Muscle layer of colon (tissue), 2 donors: ENCODE measurements around the gene ARFGEF3.
"Not testable (repeated sequence)": the region's sequence is repeated elsewhere in the genome, so short reads cannot be mapped to it uniquely, and the experiment has no call there.

Source experiments
- H3K27ac ChIP-seq: one replicate; pipeline ENCODE4 v1.7.0; 2013; ENCODE audit warnings: low read depth, mild to moderate bottlenecking, low read length, moderate library complexity
- H3K27me3 ChIP-seq, 2 donors: one replicate each; pipeline ENCODE4 v1.7.0; 2013; ENCODE audit warnings: low read length in 2 of 2, mild to moderate bottlenecking in 2 of 2; ENCODE audit not compliant: insufficient read depth in 2 of 2, control insufficient read depth in 1 of 2
- H3K36me3 ChIP-seq: one replicate; pipeline ENCODE4 v1.7.0; 2013; ENCODE audit warnings: mild to moderate bottlenecking, low read length; ENCODE audit not compliant: insufficient read depth
- H3K4me1 ChIP-seq: one replicate; pipeline ENCODE4 v1.7.0; 2013; ENCODE audit warnings: mild to moderate bottlenecking, low read length; ENCODE audit not compliant: insufficient read depth
- H3K4me3 ChIP-seq, 2 donors: one replicate each; pipeline ENCODE4 v1.7.0; 2013; ENCODE audit warnings: low read length in 2 of 2, low read depth in 1 of 2, mild to moderate bottlenecking in 1 of 2, moderate library complexity in 1 of 2
- H3K9ac ChIP-seq: one replicate; pipeline ENCODE4 v1.7.0; 2013; ENCODE audit warnings: low read length
- H3K9me3 ChIP-seq: one replicate; pipeline ENCODE4 v1.7.0; 2013; ENCODE audit warnings: mild to moderate bottlenecking, low read length
- donor health status: abdominal sarcoma.
- donor health status: Adenocarcinoma of cecum.

Gene ARFGEF3

DNA sequence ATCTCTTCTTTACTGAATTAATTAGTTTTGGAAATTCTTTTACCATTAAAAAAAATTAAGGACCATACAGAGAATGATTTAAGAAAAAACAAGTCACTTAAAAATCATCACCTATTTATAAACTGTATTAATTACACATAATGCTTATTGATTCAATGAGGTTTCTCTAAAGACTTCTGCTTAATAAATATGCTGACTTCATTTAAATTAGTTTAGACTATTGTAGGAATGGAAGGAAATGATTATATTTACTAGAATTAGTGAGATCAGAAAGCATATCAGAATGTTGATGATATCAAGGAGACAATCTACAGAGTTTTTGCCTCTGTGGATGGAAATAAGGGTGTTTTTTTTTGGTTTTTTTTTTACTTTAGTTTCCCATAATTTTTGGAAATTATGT, 181.4 kb downstream of the ARFGEF3 start:
- no peaks in the 10 kb centered on the region for H3K27me3 ChIP-seq
- H3K9ac ChIP-seq, result no peak overlapping the region
- H3K4me3 ChIP-seq, result no peak overlapping the region
- H3K4me1 ChIP-seq, result no peaks in the 10 kb centered on the region
- H3K9me3 ChIP-seq, result no peaks in the 10 kb centered on the region
- H3K27ac ChIP-seq, result no peak overlapping the region
- H3K36me3 ChIP-seq, result no peaks in the 10 kb centered on the region

DNA sequence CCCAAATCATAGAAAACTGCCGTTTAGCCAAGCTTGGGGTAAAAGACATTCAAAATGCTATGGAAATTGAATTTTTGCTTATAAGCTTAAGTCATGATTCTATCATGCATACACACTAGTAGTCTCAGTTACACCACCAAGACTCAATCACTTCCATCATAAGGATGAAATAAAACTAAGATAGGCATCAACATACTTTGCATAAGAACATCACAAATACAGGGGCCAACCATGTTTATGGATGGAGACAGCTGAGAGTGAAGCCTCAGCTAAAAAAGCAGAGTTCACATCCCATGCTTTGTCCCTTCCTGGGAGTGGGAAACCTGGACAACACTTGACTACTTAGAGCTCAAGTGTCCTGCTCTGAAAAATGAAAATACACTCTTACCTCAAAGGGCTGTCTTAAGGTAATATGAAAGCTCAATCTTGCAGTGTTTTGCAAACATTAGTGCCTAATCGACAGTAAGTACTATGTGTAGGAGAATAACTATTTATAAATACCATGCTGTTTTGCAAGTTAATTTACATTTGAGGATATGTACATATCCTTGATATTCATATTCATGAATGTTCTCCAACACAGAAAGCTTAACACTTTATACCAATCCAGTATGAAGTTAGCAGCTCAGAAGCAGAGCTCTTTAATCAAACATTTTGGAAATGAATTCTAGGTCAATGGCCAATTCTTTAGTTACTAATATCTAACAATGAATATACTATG, 184.0 kb downstream of the ARFGEF3 start:
- H3K27me3 ChIP-seq, result no peaks in the 10 kb centered on the region
- H3K36me3 ChIP-seq, result no peaks in the 10 kb centered on the region
- no peak overlapping the region for H3K27ac ChIP-seq
- no peak overlapping the region for H3K9ac ChIP-seq
- no peak overlapping the region for H3K4me3 ChIP-seq
- no peaks in the 10 kb centered on the region for H3K4me1 ChIP-seq
- no peaks in the 10 kb centered on the region for H3K9me3 ChIP-seq

DNA sequence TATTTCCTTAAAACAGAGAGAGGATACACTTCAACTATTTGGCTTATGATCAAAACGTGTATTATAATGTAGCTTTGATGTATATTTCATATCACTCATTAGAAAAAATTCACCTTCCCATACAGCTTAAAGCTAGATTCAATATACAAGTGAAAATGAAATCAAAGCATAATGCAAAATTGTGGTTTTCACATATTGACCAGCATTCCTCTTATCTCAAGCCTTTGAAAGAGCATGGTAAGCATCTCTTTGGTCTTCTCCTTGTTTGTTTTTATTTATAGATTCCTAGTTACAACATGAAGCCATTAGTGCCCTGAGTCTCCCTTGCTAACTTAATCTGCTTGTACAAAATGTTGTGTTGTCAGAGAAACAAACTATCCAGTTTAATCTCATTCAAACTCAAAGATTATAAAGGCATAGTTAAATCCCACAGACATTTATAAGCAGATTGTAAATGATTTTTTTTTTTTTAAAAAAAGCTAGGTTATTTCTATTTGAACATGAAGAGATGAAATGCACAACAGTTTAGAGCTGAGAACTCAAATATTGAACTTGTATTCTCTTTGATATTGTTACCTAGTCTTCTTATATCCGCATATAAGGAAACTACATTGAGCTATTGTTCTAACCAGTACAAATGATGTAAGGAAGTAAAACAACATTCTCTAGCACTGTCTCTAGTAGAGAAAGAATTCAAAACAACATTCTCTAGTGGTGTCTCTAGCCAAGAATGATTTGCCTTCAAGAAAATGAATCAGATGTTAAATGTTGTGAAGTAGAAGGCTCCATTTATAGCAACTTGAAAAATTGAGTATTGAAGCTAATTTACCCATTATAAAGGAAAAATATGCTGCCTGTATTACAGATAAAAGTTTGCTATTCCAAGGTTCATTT, 184.8 kb downstream of the ARFGEF3 start:
- Histone ChIP-seq H3K4me3 (no peak overlapping the region), H3K36me3 (no peaks in the 10 kb centered on the region), H3K4me1 (no peaks in the 10 kb centered on the region), H3K27me3 (no peaks in the 10 kb centered on the region), H3K9me3 (no peaks in the 10 kb centered on the region), H3K27ac (no peak overlapping the region), H3K9ac (no peak overlapping the region)

DNA sequence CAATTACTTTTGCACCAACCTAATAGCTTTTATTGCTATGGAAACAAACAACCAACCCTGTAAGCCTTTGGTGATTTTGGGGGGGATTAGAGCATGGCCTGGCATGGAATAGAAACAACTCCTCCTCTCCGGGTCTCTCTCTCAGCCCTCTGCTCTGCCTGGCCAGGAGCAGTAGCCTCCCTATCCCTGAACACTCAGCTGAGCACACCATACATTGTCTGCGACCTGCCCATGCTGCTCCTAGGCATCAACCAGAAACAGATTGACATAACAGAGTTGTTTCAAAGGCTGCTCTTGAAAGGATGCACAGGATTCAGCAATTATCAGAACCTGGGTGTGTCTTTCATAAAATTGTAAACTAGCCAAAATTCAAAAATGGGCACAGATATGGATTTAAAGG, 186.1 kb downstream of the ARFGEF3 start:
- no peaks in the 10 kb centered on the region for H3K4me1 ChIP-seq
- H3K27ac ChIP-seq, result no peak overlapping the region
- no peaks in the 10 kb centered on the region for H3K27me3 ChIP-seq

DNA sequence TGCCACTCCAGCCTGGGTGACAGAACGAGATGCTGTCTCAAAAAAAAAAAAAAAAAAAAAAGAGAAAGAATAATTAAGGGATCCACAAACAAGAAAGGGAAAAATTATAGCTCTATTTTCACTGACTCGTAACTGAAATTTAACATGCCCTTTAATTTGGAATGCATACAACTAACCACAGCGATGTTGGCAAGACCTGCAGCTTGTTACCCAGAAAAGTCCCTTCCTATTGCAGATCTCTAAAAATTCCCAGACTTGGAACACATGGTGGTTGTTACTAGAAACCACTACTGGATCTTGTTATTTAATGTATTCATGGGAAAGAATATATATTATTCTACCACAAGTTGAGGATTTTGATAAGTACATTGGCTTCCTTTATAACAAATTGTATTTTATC, 188.2 kb downstream of the ARFGEF3 start:
- H3K36me3 ChIP-seq, result no peaks in the 10 kb centered on the region
- no peaks in the 10 kb centered on the region for H3K27me3 ChIP-seq
- H3K4me1 ChIP-seq, result no peaks in the 10 kb centered on the region
- no peak overlapping the region for H3K4me3 ChIP-seq
- H3K9ac ChIP-seq, result no peak overlapping the region
- no peaks in the 10 kb centered on the region for H3K9me3 ChIP-seq
- no peak overlapping the region for H3K27ac ChIP-seq

More for the DNA sequence above, 186.1 kb downstream of the ARFGEF3 start:
- no peak overlapping the region for H3K4me3 ChIP-seq
- H3K9ac ChIP-seq, result no peak overlapping the region
- H3K36me3 ChIP-seq, result no peaks in the 10 kb centered on the region
- no peaks in the 10 kb centered on the region for H3K9me3 ChIP-seq

DNA sequence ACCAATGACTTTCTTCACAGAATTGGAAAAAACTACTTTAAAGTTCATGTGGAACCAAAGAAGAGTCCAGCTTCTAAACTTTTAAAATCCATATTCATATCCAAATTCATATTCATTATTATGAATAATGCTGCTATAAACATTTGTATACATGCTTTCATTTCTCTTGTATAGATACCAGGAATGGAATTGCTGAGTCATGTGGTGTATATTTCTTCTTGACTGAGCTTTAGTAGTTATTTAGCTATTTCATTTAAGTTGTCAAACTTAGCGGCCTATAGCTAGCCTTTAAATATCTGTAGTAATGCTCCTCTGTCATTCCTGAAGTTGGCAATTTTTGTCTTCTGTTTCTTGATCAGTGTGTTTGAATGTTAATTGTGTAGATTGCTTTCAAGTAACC, 196.2 kb downstream of the ARFGEF3 start:
- H3K27ac ChIP-seq, result no peak overlapping the region
- H3K36me3 ChIP-seq, result no peaks in the 10 kb centered on the region
- H3K9ac ChIP-seq, result no peak overlapping the region
- H3K9me3 ChIP-seq, result no peaks in the 10 kb centered on the region
- no peak overlapping the region for H3K4me3 ChIP-seq
- no peaks in the 10 kb centered on the region for H3K27me3 ChIP-seq
- H3K4me1 ChIP-seq, result no peaks in the 10 kb centered on the region

DNA sequence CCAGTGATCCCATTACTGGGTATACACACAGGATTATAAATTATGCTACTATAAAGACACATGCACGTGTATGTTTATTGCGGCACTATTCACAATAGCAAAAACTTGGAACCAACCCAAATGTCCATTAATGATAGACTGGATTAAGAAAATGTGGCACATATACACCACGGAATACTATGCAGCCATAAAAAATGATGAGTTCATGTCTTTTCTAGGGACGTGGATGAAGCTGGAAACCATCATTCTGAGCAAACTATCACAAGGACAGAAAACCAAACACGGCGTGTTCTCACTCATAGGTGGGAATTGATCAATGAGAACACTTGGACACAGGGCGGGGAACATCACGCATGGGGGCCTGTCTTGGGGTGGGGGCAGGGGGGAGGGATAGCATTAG, 206.9 kb downstream of the ARFGEF3 start:
- H3K4me3 ChIP-seq, result not testable (repeated sequence)

DNA sequence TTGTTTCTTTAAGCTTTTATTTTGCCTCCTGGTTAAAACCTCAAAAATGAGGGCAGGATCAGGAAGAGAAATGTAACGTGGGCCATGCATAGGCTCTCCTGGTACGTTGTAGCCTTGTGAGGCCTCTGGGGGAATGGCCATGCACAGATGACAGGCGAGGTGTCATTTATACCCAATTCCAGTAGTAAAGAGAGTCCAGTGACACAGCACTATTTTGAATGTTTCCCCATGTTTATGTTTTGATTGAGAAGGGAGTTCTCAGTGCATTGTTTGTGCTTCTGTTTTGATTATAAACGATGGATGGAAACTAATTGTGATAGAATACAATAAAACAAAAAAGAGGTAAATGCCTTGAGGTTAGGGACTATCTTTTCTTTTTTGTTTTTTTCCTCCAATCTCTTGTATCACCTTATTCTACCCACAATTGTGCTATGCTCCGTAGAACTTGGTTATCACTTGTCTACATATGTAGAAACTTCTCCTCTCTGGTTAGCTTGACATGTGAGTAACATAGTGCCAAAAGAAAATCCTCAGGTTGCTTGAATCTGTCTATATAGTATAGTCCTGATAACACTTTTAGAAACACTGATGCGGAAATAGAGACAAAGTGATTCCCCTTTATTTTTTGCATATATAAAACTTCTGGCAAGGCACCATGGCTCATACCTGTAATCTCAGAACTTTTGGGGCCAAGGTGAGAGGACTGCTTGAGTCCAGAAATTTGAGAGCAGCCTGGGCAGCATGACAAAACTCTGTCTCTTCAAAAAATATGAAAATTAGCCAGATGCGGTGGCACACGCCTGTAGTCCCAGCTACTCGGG, 209.1 kb downstream of the ARFGEF3 start:
- Histone ChIP-seq H3K36me3 (no peaks in the 10 kb centered on the region), H3K27ac (no peak overlapping the region), H3K4me3 (no peak overlapping the region), H3K9ac (no peak overlapping the region), H3K4me1 (no peaks in the 10 kb centered on the region), H3K27me3 (no peaks in the 10 kb centered on the region), H3K9me3 (no peaks in the 10 kb centered on the region)

More for the DNA sequence above, 206.9 kb downstream of the ARFGEF3 start:
- not testable (repeated sequence) for H3K36me3 ChIP-seq, H3K9me3 ChIP-seq, H3K27me3 ChIP-seq, H3K9ac ChIP-seq, H3K27ac ChIP-seq, H3K4me1 ChIP-seq

DNA sequence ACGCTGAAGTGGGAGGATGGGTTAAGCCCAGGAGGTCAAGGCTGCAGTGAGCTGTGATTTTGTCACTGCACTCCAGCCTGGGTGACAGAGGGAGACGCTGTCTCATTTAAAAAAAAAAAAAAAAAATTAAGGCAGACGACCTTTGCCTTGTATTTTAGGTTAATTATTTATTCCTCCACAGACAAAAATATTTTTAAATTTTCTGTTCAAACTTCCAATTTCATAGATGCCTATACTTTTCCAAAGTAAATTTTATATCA, 209.6 kb downstream of the ARFGEF3 start:
- Histone ChIP-seq H3K4me3 (no peak overlapping the region), H3K27me3 (no peaks in the 10 kb centered on the region), H3K9ac (no peak overlapping the region), H3K36me3 (no peaks in the 10 kb centered on the region), H3K4me1 (no peaks in the 10 kb centered on the region), H3K27ac (no peak overlapping the region), H3K9me3 (no peaks in the 10 kb centered on the region)

DNA sequence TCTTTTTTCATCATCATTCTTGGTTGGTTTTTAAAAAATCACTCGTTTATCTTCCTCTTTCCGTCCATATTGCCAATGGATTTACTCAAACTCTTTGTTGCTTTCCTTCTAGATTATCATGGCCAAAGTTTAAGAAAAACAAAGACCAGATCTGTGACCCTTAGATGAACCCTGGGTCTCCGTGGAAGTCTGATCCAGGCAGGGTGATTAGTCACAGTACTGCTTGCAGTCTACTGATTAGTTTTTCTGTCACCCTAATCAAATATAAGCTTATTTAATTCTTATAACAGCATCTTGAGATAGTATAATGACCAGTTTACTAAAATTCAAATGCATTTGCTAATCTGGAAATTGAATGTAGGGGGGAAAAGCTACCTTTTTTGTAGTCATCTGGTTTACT, 210.0 kb downstream of the ARFGEF3 start:
- Histone ChIP-seq H3K9me3 (no peaks in the 10 kb centered on the region), H3K4me1 (no peaks in the 10 kb centered on the region), H3K27ac (no peak overlapping the region), H3K36me3 (no peaks in the 10 kb centered on the region), H3K9ac (no peak overlapping the region), H3K27me3 (no peaks in the 10 kb centered on the region), H3K4me3 (no peak overlapping the region)

DNA sequence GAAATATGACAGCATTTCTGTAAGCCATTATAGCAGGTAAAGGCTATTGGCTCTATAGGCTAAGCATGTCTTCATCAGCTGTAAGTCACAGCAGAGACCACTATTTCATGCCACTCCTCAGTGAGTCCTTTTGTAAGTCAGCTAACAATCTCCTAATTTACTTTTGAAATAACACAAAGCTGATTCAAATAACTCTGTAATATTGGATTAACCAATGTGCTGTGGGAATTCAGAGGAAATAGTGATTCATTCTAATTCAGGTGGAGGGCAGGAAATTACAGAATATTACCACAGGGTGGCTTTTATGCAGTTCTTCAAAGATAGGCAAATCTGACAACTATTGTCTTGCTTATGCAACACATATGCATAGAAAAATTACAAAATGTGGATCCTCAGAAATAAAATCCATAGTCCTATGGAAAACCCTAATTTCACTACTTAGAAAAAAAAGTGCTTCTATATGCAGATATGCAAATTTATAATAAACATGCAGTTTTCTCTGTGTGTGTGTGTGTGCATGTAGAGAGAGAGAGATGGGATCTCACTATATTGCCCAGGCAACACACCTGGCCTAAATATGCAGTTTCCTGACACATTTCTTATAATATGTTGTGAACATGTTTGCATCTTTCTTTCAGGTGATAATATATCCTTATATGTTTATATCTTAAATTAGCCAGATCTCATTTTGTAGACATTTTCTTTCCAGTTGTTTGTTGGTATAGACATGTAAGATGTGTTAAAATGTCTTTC, 211.1 kb downstream of the ARFGEF3 start:
- Histone ChIP-seq H3K4me3 (no peak overlapping the region), H3K36me3 (no peaks in the 10 kb centered on the region), H3K9ac (no peak overlapping the region), H3K4me1 (no peaks in the 10 kb centered on the region), H3K9me3 (no peaks in the 10 kb centered on the region), H3K27ac (no peak overlapping the region), H3K27me3 (no peaks in the 10 kb centered on the region)
